Cardiac muscle cell (in vitro differentiated cells and primary cell): ENCODE results near the gene VAT1L. TPM values are rescaled to one million over a fixed set of nuclear protein-coding genes. Genes with fewer than 3 reads are reported as not detected.

Experiments
- DNase-seq, 2 donors: peaks; one replicate each; pipeline versions ENCODE4 v3.0.0 to v3.0.0-alpha.2; 2010 to 2017; ENCODE audit warnings: low read depth in 1 of 2, low spot score in 1 of 2
- H3K27ac ChIP-seq: fragments of 200-600 bp; sonication (generic); 2 replicates; pipeline ENCODE4 v1.5.1; 2016
- H3K27me3 ChIP-seq: fragments of 200-600 bp; sonication (generic); 2 replicates; pipeline ENCODE4 v1.6.0; 2016; ENCODE audit warnings: control low read depth
- H3K36me3 ChIP-seq: fragments of 200-600 bp; sonication (generic); 2 replicates; pipeline ENCODE4 v1.5.1; 2016; ENCODE audit warnings: control low read depth
- H3K4me1 ChIP-seq: fragments of 200-600 bp; sonication (generic); 2 replicates; pipeline ENCODE4 v1.8.1; 2017; ENCODE audit warnings: low read depth, mild to moderate bottlenecking, mixed run types
- H3K4me3 ChIP-seq: fragments of 200-600 bp; sonication (generic); 2 replicates; pipeline ENCODE4 v1.5.1; 2016; ENCODE audit warnings: mild to moderate bottlenecking
- H3K9me3 ChIP-seq: fragments of 200-600 bp; sonication (generic); 2 replicates; pipeline ENCODE4 v1.5.1; 2017; ENCODE audit warnings: low read depth, mild to moderate bottlenecking, control low read depth
- polyA plus RNA-seq: library from polyadenylated mRNA; unstranded; fragments of >200 nt; fragmentation: Nextera tagmentation; extraction: Ambion mirVana; gene quantifications from 2 replicates; pipeline ENCODE4 v1.2.1, GENCODE V29; 2016
- total RNA-seq: library from RNA; depleted of rRNA; stranded (reverse); fragments of >200 nt; gene quantifications from 2 replicates; pipeline ENCODE4 v1.2.3, GENCODE V29; 2016
- TF ChIP-seq, protein P1 (sequence below): IDR thresholded peaks from 2 replicates; pipeline ENCODE4 v1.5.1; 2012; ENCODE audit warnings: low read depth, mild to moderate bottlenecking, low read length

Gene VAT1L
- total and polyA plus RNA-seq, 2 experiments from 2014 or later: 1.5 to 2.4 TPM

GRCh38 chr16:77912617-77913016 lies 124.3 kb downstream of the VAT1L start:
- TF ChIP-seq, protein P1, sequence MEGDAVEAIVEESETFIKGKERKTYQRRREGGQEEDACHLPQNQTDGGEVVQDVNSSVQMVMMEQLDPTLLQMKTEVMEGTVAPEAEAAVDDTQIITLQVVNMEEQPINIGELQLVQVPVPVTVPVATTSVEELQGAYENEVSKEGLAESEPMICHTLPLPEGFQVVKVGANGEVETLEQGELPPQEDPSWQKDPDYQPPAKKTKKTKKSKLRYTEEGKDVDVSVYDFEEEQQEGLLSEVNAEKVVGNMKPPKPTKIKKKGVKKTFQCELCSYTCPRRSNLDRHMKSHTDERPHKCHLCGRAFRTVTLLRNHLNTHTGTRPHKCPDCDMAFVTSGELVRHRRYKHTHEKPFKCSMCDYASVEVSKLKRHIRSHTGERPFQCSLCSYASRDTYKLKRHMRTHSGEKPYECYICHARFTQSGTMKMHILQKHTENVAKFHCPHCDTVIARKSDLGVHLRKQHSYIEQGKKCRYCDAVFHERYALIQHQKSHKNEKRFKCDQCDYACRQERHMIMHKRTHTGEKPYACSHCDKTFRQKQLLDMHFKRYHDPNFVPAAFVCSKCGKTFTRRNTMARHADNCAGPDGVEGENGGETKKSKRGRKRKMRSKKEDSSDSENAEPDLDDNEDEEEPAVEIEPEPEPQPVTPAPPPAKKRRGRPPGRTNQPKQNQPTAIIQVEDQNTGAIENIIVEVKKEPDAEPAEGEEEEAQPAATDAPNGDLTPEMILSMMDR: no peak
- Histone ChIP-seq H3K27ac (no peak overlapping the region), H3K27me3 (no peaks in the 10 kb centered on the region), H3K4me3 (no peak overlapping the region), H3K9me3 (no peaks in the 10 kb centered on the region), H3K36me3 (no peaks in the 10 kb centered on the region), H3K4me1 (no peaks in the 10 kb centered on the region)
- DNase-seq: no peak

- H3K9me3 ChIP-seq: no peaks in the 10 kb centered on the region
- H3K36me3 ChIP-seq: no peaks in the 10 kb centered on the region
- no peak for DNase-seq
- TF ChIP-seq, protein P1: no peak
- H3K27me3 ChIP-seq: no peaks in the 10 kb centered on the region
- H3K4me1 ChIP-seq: no peaks in the 10 kb centered on the region
- H3K4me3 ChIP-seq: no peak overlapping the region
- no peak overlapping the region for H3K27ac ChIP-seq
These were observed 125.4 kb downstream of the VAT1L start for GRCh38 chr16:77913738-77914253.

DNA sequence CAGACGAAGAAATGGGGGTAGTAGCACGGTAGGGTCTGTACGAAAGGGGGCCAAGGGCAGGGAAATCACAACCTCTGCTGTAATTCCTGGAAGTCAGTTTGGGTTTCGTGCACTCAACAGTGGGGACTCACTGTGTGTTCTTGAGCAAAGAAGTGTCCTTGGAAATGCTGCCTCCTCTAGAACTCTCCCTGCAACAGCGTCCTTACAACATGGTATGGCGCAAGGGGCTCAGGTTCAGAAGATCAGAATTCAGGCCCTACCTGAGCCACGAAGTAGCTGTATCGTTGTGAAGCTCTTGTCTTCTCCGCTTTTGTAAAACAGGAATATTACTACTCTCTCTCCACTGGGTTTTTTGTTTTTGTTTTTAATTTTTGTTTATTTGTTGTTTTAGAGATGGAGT lies 127.7 kb downstream of the VAT1L start:
- TF ChIP-seq, protein P1: no peak
- Histone ChIP-seq H3K27ac (no peak overlapping the region), H3K27me3 (no peaks in the 10 kb centered on the region), H3K36me3 (no peaks in the 10 kb centered on the region), H3K9me3 (no peaks in the 10 kb centered on the region), H3K4me3 (no peak overlapping the region), H3K4me1 (peaks cover 3% of the 10 kb centered on the region)
- no peak for DNase-seq

GRCh38 chr16:77917971-77918370 lies 129.6 kb downstream of the VAT1L start:
- Histone ChIP-seq H3K36me3 (no peaks in the 10 kb centered on the region), H3K4me1 (peaks cover 15% of the 10 kb centered on the region), H3K4me3 (no peak overlapping the region), H3K27me3 (no peaks in the 10 kb centered on the region), H3K9me3 (no peaks in the 10 kb centered on the region), H3K27ac (no peak overlapping the region)
- TF ChIP-seq, protein P1: no peak
- DNase-seq: no peak

- H3K27me3 ChIP-seq: no peaks in the 10 kb centered on the region
- no peaks in the 10 kb centered on the region for H3K36me3 ChIP-seq
- TF ChIP-seq, protein P1: no peak
- H3K4me1 ChIP-seq: peaks cover 15% of the 10 kb centered on the region
- no peak overlapping the region for H3K27ac ChIP-seq
- no peak overlapping the region for H3K4me3 ChIP-seq
- no peaks in the 10 kb centered on the region for H3K9me3 ChIP-seq
- peak in 1 of 2 donors; percentile 20 for DNase-seq
These were observed 130.7 kb downstream of the VAT1L start for GRCh38 chr16:77918809-77919707.
